Measurements from ENCODE around the gene FGF13.

Gene FGF13

GRCh38 chrX:138711399-138712347 is at the start of gene FGF13:
TSS of gene FGF13 (minus strand) at chrX:138711717. CDS start at chrX:138711003, 714 bp downstream.
- DNase-seq = peak; percentile 15

DNA sequence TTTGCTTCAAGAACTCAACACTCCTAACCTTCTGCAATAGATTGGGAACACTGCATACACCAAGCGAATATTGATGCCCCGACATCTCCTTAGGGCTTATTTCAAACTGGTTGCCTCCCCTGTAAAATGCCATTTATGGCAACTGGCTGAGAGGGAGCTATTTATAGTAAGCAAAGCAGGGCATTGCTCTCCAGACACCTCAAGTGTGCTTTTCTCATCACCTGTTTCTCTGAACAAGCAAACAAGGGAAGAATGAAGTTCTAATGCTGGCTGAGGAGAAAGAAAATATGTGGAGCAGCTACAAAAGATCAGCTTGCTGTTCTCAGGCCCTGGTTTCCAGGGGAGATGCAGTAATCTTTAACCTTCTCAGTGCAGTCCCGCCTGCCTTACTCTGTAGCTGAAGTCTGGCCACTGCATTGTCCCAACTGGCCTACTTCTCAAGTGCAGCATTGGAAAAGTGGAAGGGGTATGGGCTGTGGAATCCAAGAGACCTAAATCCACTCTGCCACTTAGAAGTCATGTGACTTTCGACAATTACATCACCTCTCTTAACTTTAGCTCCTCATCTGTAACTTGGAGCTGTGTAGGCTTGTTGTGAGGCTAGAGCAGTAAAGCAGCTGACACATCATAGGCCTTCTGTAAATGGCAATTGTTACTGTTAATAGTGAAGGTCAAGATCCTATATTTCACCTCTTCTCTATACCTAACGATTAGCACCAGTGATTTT is 47.9 kb upstream of the FGF13 start:
- no peak for DNase-seq

- DNase-seq = no peak
Measured at GRCh38 chrX:138756234-138756633, 44.7 kb upstream of the FGF13 start.

DNA sequence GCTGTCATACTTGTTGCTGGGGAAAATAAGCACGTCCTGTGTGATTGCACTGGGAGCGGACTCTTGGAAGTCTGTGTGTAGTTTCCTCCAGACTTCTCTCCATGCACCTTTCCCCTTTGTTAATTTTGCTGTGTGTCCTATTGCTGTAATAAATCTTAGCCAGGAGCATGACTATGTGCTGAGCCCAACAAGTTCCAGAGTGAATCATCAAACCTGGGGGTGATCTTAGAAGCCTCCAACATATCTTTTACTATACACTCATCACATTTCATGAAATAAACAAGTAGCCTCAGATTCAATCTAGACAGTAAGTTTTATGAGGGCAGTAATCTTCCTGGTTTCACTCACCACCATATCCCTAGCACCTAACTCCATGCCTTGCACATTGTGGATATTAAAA is 43.3 kb upstream of the FGF13 start:
- no peak for DNase-seq

- DNase-seq = peak; percentile 30
Measured at GRCh38 chrX:138748480-138748879, 37.0 kb upstream of the FGF13 start.

GRCh38 chrX:138745196-138745595 is 33.7 kb upstream of the FGF13 start:
- peak; percentile 59 for DNase-seq

DNA sequence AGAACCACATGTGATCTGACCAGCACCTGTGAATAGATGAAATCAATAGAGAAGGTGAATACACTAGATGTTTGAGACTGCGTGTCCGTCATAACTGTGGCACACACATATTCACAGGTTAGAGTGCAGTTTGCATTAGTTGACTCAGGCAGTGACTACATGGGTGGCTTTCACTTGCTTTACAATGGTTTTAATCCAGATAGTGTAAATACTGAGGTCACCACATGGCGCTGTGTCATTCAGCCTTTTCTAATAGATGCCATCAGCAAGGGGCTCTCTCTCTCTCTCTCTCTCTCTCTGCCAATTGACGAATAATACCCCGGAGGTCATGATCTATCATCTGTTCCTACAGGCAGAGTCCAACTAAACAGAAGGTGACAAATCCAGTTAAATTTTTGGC is 30.7 kb upstream of the FGF13 start:
- DNase-seq = no peak

GRCh38 chrX:138740341-138740740 is 28.8 kb upstream of the FGF13 start:
- no peak for DNase-seq

DNA sequence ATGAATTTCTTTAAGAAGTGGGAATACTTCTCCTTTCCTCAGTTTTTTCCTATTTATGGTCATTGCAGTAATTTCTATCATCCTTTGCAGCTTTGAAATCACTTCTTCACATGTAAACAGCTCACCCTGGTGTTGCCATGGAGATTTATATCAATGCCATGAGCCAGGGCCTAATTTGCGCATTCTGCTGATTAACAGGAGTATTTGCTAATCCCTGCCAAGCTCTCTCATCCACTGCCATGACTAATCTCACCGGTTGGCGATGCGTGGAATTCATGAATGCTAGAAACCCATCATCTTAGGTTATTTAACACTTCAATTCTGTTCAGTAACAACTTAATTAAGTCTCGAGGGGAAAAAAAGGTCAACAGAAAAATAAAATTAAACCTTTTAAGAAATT is 11.8 kb upstream of the FGF13 start:
- DNase-seq = no peak

DNA sequence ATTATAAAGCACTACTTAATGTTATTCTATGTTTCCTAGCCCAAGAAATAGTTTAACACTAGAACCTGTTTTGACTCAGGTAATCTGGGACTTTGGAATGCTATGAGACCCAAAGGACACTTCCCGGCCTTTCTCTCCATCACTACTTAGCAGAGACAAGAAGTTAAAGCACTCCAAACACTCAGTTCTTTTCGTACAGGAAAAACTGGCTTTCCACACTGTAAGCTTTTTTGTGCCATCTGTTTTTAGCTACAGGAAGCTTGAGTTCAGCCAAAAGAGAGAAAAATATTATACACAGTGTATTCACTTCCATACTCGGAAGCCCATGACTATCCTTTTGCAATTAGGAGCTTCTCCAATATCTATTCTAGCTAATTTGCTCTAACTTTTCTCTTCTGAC is 7.9 kb upstream of the FGF13 start:
- no peak for DNase-seq

DNA sequence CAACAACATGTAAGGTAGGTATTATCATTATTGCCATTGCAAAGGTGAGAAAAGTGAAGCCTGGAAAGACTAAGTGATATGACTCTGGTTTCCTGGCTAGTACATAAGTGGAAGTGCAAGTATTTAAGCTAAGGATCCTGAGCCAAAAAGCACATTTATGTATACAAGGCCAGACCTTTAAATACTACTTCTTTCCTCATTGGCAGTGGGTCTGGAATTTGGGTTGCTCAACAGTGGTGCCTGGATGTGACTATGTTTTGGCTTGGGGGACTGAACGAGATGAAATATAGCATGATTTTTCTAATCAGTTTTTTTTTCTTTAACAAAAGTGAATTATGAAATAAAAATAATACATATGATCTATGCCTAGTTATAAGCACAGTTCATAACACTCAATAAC is 7.4 kb upstream of the FGF13 start:
- DNase-seq = no peak

DNA sequence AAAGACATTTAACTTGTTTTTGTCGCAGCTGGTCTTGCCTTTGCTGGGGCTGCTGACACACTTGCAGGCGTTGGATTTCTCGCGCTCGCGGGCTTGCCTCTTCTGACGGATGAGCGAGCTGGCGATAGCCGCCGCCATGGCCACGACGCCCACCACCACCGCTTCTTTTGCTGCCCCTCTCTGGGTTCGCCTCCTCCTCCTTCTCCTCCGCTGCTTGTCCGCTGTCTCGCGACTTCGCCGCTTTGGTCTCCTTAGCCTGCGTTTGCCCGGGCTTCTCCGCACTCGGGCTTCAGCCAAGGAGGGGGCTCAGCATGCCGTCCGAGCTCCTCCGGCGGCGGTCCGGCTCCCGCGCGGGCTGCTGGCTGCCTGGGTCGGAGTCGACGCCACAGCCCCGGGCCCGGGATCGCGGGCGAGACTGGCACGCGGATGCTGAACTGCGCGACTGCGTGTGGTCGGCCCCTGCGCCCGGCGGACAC is 613 bp downstream of the FGF13 start:
- DNase-seq = no peak

GRCh38 chrX:138709886-138710791 is 1.4 kb downstream of the FGF13 start:
- DNase-seq = no peak

- DNase-seq = no peak
Measured at GRCh38 chrX:138708268-138708667, 3.2 kb downstream of the FGF13 start.

DNA sequence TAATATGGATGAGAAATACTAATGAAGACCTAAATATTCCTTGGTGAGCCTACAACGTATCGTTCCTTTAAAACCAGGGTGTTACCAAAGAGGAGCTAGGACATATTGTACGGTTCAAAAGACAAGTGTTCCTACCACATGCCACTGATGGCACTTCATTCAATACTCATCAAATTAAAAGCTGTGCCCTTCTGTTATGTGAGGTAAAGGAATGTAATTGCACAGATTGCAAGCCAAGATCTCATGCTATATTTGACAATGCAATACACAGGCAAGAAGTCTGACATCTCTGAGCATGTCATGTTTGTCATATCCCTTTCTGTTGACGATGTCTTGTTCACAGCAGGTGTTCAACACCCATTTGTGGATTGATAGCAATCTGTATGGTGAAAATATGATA is 6.9 kb downstream of the FGF13 start:
- no peak for DNase-seq

- DNase-seq = no peak
Measured at GRCh38 chrX:138704101-138704500, 7.4 kb downstream of the FGF13 start.

DNA sequence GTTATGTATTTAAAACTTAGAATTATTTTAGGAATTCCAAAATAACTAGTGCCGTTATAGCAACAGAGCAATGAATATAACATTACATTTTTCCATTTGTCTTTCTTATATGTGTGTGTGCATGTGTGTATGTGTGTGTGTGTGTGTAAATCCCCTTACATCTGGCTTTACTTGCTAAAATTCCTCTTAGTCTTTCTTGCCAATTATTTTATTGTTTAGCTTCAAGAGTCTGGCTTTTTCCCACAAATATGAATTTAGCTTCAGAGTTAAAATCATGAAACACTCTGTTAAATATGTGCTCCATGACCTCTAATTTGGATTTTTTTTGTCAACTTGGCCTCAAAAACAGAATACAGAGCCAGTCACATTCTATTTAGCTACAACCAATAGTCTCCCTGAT is 18.9 kb downstream of the FGF13 start:
- no peak for DNase-seq

DNA sequence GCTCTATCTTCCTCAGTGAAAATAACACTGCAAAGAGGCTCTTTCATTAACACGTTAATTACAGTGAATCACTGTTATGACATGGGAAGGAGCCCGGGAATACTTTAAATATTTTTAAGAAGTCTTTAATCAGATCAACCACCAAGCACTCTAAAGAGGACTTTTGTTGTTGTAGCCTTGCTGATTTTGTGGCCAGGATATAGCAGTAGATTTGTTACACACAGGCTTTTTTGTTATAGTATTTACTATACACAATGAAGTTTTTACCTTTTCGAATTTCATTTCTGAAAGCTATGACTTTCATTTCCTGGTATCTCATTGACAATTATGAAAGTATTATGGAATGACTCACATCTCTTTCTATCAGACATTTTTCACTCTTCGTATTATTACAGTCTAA is 20.3 kb downstream of the FGF13 start:
- no peak for DNase-seq

DNA sequence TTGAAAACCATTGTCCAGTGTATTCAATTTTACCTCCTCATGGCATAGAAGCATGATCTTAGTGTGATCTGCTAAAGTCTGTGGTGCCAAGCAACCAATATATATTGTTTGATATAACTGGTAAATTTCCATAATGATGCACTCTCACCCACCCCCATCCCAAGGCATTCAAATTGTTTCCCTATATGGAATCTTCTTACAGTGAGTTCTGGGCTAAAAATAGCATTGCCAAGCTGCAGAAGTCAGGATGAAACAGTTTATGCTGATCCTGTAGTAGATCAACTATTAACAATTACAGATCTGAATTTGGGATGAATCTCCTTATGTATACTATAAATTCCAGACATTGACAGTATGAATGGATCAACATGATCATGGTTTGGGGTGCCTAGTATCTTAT is 20.9 kb downstream of the FGF13 start:
- DNase-seq = no peak

- DNase-seq = no peak
Measured at GRCh38 chrX:138683600-138683999, 27.9 kb downstream of the FGF13 start.

- peak; percentile 42 for DNase-seq
Measured at GRCh38 chrX:138669693-138670092, 41.8 kb downstream of the FGF13 start.

GRCh38 chrX:138664466-138664865 is 47.1 kb downstream of the FGF13 start:
- no peak for DNase-seq

- DNase-seq = no peak
Measured at GRCh38 chrX:138664016-138664415, 47.5 kb downstream of the FGF13 start.
